NCI-H187 (cell line): Measurements from ENCODE around the gene TLL1.

Experiments used
- DNase-seq, 2 experiments: peaks; one replicate each; lab custom pipeline; 2025; lab: John Stamatoyannopoulos, UW

TLL1 gene

GRCh38 chr4:165872461-165873297 is at the start of gene TLL1:
Gene TLL1, plus strand, starts transcription at chr4:165873237. Its CDS starts 668 bp downstream, at chr4:165873905.
- DNase-seq = no peak

GRCh38 chr4:165826166-165826565 is 46.9 kb upstream of the TLL1 start:
- DNase-seq = no peak

- no peak for DNase-seq
Observed at GRCh38 chr4:165827018-165827417, 46.0 kb upstream of the TLL1 start.

DNA sequence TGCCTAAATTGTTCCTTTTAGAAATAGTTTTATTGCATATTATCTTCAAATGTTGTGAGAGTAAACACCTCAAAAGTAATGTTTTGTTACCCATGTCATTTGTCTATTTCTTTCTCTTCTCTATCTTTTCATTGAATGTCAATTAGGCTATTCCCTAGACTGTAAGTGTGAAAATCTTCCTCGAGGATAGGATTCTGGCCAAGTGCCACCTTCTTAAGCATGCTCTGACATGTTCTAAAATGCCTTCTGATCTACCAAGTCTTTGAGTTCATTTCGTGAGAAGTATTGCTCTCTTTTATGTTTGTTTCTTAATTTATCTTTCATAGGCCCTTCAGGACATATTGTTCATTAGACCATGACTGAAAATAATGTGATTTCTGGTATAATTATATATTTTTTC is 44.1 kb upstream of the TLL1 start:
- DNase-seq = no peak

DNA sequence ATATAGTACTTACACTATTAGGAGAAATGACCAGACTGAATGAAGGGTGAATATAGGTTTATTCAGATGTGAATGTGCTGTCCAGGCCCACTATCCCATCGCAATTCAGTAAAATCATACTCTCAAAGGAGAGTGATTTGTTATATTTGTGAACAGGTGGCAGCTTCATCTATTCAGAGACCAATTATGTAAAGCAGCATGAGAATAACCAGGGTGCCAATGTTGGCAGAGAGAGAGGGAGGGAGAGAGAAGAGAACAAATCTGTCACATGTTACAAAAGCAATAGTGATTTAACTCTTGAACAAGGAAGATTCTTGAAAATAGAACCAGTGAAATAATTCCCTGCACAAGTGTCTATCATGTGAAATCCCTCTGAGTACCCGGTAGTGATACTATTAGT is 38.9 kb upstream of the TLL1 start:
- DNase-seq = no peak

DNA sequence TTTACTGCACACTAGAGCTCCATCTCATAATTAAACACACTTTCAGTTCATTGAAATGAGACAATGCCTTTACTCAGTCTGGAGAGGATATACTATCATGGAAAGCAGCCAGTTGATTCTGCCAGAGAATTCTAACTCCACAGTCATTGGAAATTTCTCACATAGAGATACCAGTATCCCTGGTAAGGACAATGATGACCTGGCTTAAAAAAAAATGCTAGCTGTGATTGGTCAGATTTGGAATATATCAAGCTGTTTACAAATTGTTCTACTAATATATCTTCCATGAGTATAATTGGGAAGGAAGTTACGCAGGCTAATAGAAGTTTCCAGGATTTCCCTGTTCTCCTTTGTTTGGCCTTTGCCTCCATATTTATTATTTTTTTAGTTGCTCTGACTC is 34.5 kb upstream of the TLL1 start:
- DNase-seq = no peak

DNA sequence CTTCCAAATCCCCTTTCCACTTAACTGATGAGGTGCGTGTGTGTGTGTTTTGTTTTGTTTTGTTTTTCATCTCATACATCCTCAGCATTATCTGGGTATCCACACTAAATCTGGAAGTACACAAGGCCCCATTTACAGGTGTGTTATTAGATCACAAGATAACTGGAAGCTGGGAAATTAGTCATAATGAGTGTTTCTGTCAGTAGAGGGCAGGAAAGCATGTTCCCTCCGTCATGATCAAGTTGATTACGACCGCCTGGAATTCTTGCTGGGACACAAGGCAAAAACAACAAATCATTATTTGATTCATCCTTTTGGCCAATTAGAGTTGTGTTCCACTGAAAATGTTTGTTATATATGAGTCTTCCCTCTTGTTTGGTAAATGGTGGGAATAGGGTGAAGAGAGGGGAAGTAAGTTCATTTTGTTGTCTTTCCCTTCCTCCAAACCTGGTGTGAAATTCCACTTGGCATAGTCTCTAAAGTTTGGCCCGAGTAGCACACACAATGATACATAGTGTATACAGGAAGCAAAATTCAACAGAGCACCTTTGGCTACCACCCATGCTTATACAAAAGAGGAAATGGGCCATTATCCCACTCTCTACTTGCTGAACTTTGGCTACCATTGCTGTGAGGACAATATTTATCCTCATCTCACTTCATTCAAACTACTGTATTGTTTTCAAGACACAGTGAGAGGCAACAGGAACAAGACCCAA is 33.3 kb upstream of the TLL1 start:
- DNase-seq = no peak

- DNase-seq = no peak
Observed at GRCh38 chr4:165842684-165843083, 30.4 kb upstream of the TLL1 start.

DNA sequence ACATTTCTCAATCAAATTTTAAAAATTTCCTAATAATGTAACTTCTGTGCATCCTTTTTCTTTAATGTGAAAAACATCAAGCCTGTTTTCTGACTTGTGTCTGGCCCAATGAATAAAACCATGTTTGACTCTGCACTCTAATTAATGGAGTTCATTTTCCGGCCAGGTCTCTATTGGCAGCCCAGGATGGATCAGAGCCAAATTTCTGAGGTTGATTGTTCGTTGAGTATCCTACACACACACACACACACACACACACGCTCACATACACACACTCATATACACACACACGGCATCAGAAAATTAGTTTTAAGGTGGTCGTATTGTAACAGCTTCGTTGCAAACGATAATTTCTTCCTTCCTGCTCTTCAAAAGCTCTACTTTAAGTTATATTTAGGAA is 28.9 kb upstream of the TLL1 start:
- no peak for DNase-seq

DNA sequence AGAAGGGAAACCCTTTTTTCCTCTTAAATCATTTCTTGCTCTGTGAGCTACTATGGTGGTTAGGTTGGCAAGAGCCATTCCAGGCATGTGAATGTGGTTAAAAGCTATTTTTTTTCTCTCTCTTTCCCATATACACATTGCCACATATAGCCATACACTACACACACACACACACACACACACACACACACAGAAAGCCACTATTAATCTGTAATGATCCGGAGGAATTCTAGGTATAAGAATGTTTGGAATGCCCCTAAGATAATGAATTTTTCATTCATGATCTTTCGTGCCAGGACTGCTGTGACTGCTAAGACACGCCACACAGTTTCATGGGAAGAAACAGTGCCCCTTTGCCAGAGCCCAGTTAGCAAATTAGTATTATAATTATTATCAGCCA is 21.8 kb upstream of the TLL1 start:
- no peak for DNase-seq

- no peak for DNase-seq
Observed at GRCh38 chr4:165855191-165855590, 17.8 kb upstream of the TLL1 start.

- no peak for DNase-seq
Observed at GRCh38 chr4:165861363-165861762, 11.7 kb upstream of the TLL1 start.

- DNase-seq = no peak
Observed at GRCh38 chr4:165864271-165864670, 8.8 kb upstream of the TLL1 start.

DNA sequence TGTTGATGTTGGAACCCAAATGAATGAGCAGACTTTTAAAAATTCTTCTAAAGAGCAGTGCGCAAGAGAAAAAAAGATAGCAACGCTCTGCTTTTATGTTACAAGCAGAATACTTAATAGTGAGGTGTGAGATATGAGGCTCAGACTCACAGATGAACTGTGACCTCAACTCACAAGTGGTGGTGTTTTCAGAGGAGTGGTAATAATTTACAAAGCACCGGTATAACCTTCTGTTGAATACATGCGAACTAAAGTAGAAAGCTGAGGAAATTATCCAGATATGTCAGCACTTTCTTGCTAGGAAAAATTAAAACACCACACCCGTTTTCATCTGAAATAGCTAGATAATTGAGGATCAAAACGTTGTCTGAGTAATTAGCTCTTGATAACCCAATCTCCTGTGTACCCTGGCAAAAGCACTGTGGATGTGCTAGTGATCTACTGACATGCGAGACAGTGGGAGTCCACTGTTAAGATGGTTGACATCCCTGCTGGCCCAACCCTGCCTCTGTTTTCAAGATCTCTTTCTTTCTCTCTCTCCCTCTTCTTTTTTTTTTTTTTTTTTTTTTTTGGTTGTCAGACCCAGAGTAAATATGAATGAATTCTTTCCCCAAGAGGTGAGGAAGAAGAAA is 6.9 kb upstream of the TLL1 start:
- no peak for DNase-seq

DNA sequence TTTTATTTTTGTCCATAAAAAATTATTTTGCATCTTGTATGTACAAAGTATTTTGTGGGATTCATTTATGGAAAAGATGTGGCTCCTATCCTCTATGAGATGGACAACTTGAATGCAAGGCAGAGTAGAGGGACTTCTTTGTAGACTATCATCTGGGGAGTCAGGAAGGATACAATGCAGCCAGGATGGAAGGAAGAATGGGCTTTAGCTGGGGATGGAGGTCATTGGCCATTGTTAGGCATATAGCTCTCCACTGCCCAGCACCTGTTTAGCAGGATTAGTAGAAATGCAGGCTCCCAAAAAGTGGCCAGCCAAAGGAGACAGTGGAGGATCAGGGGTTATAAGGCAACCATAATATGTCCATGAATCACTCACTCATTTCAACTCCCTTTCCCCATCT is 5.1 kb upstream of the TLL1 start:
- DNase-seq = no peak

GRCh38 chr4:165873298-165874071 is 448 bp downstream of the TLL1 start:
- no peak for DNase-seq

GRCh38 chr4:165874072-165874790 is 1.2 kb downstream of the TLL1 start:
- no peak for DNase-seq

DNA sequence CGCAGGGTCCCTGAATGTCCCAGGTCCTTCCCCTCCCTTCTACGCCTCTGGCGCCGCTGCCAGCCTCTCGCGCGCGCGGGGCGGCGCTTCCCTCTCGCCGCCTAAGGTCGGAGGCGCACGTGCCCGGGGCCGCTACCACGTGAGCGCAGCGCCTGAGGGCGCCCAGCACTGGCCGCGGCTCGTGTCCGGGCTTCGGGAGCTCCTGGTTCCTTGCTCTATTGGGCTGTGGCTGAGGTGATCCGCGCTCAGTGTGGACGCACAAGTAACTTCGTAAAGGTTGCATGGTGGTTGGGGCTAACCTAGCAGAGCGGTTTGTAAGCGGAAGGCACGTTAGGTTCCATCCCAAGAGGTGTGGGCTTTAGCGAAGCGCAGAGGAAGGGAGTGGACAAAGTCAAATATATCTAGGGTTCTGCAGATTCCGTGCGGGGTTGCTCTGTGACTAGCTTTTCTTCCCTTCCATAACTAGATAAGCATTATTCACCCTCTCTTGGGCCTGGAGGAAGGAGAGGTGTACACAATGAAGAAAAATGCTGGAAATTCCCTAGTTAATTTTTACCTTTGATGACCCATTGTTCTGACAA is 1.8 kb downstream of the TLL1 start:
- no peak for DNase-seq

DNA sequence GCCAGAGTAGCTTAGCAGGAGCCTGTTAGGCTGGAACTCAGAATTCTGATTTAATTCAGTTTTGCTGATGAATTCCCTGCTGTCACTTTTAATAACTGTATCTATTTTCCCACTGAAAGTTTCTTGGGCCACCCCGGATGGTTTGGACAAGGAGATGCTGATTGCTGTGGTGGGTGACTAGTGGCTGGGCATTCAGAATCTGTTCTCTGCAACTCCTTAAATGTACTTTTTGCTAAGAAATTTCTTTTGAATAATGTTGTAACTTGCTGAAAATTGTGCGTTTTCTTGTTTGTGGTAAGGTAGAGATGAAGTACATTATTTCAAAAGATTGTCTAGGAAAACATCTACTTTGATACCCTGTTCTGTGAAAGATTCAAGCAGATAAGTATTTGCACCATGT is 2.4 kb downstream of the TLL1 start:
- no peak for DNase-seq

GRCh38 chr4:165877286-165877685 is 4.2 kb downstream of the TLL1 start:
- DNase-seq = no peak

DNA sequence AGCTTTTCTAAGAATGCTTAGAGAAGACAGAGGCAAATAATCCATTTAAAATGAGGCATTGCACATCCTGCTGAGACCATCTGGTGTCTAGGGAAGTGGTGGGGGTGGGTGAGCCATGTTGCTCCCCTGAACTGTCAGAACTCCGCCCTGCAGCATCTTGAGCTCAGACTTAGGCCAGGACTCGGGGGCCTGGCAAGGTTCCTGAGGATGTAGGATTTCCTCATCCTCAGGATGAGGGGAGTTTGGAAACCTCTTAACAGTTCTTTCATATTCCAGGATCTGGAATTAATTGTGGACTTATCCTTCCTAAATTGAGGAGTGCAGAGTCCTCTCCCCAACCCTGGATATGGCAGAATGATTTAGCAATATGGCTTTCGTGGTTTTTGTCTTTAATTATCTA is 6.6 kb downstream of the TLL1 start:
- no peak for DNase-seq
